GM19372 (cell line): ENCODE data around the gene ATRNL1.

Experiments
- ATAC-seq: cut with Tn5 transposase; IDR thresholded peaks from one replicate; pipeline ENCODE4 v1.9.1; 2021; ENCODE audit warnings: mild to moderate bottlenecking, low read depth, moderate library complexity; ENCODE audit not compliant: unreplicated experiment

The ATRNL1 gene

GRCh38 chr10:115572740-115573455, 479.7 kb downstream of the ATRNL1 start:
- ATAC-seq, result no peak

GRCh38 chr10:115580239-115580638, 487.1 kb downstream of the ATRNL1 start:
- ATAC-seq, result no peak

- no peak for ATAC-seq
Observed at GRCh38 chr10:115593060-115593459, 499.9 kb downstream of the ATRNL1 start.

- ATAC-seq, result no peak
Observed at GRCh38 chr10:115604627-115605026, 511.5 kb downstream of the ATRNL1 start.

GRCh38 chr10:115606086-115606485, 512.9 kb downstream of the ATRNL1 start:
- ATAC-seq, result no peak

GRCh38 chr10:115606741-115607140, 513.6 kb downstream of the ATRNL1 start:
- no peak for ATAC-seq

- ATAC-seq, result no peak
Observed at GRCh38 chr10:115624448-115624847, 531.3 kb downstream of the ATRNL1 start.

GRCh38 chr10:115628616-115629015, 535.5 kb downstream of the ATRNL1 start:
- no peak for ATAC-seq

GRCh38 chr10:115638246-115638645, 545.1 kb downstream of the ATRNL1 start:
- no peak for ATAC-seq

GRCh38 chr10:115649217-115649616, 556.1 kb downstream of the ATRNL1 start:
- no peak for ATAC-seq

GRCh38 chr10:115653473-115653872, 560.3 kb downstream of the ATRNL1 start:
- ATAC-seq, result no peak

GRCh38 chr10:115654961-115655360, 561.8 kb downstream of the ATRNL1 start:
- no peak for ATAC-seq

- ATAC-seq, result no peak
Observed at GRCh38 chr10:115657161-115657860, 564.1 kb downstream of the ATRNL1 start.

GRCh38 chr10:115659616-115660015, 566.5 kb downstream of the ATRNL1 start:
- ATAC-seq, result no peak

- ATAC-seq, result no peak
Observed at GRCh38 chr10:115660391-115660790, 567.2 kb downstream of the ATRNL1 start.

- ATAC-seq, result no peak
Observed at GRCh38 chr10:115662422-115662821, 569.3 kb downstream of the ATRNL1 start.

GRCh38 chr10:115665549-115665948, 572.4 kb downstream of the ATRNL1 start:
- no peak for ATAC-seq

- ATAC-seq, result no peak
Observed at GRCh38 chr10:115674496-115674895, 581.3 kb downstream of the ATRNL1 start.

GRCh38 chr10:115696747-115697146, 603.6 kb downstream of the ATRNL1 start:
- ATAC-seq, result no peak

GRCh38 chr10:115706026-115706425, 612.9 kb downstream of the ATRNL1 start:
- no peak for ATAC-seq

GRCh38 chr10:115706488-115707076, 613.4 kb downstream of the ATRNL1 start:
- ATAC-seq, result no peak

- ATAC-seq, result no peak
Observed at GRCh38 chr10:115710136-115710535, 617.0 kb downstream of the ATRNL1 start.
